HG02884 (cell line): ENCODE data around the gene TRIM31.

Source experiments
- ATAC-seq: cut with Tn5 transposase; IDR thresholded peaks from one replicate; pipeline ENCODE4 v1.9.1; 2021; ENCODE audit warnings: mild to moderate bottlenecking, moderate library complexity; ENCODE audit not compliant: unreplicated experiment

Gene TRIM31

GRCh38 chr6:30055513-30055912 lies 57.4 kb downstream of the TRIM31 start:
- ATAC-seq = no peak

GRCh38 chr6:30053682-30054081 lies 59.2 kb downstream of the TRIM31 start:
- no peak for ATAC-seq
